CD4-positive, alpha-beta T cell treated with Interleukin-17A for 4 hours (primary cell): ENCODE measurements around the gene LRRC10B.

ENCODE experiments used
- DNase-seq: peaks from one replicate; pipeline ENCODE4 v3.0.0-alpha.2; 2020; ENCODE audit warnings: mixed read lengths

Gene LRRC10B

GRCh38 chr11:61549662-61550568 lies 41.4 kb downstream of the LRRC10B start:
- DNase-seq: no peak

- no peak for DNase-seq
Observed at GRCh38 chr11:61550665-61551227, 42.2 kb downstream of the LRRC10B start.

- DNase-seq: no peak
Observed at GRCh38 chr11:61551634-61552033, 43.1 kb downstream of the LRRC10B start.

- no peak for DNase-seq
Observed at GRCh38 chr11:61552108-61552635, 43.6 kb downstream of the LRRC10B start.

- DNase-seq: no peak
Observed at GRCh38 chr11:61553373-61554171, 45.0 kb downstream of the LRRC10B start.

GRCh38 chr11:61554172-61554988 lies 45.8 kb downstream of the LRRC10B start:
- DNase-seq: no peak

GRCh38 chr11:61555051-61555969 lies 46.8 kb downstream of the LRRC10B start:
- no peak for DNase-seq

- DNase-seq: no peak
Observed at GRCh38 chr11:61555978-61556377, 47.4 kb downstream of the LRRC10B start.

- no peak for DNase-seq
Observed at GRCh38 chr11:61556621-61557020, 48.1 kb downstream of the LRRC10B start.
